HG02571 (cell line): ENCODE measurements around the gene CTNND2.

Experiments used
- ATAC-seq: cut with Tn5 transposase; IDR thresholded peaks from one replicate; pipeline ENCODE4 v1.9.1; 2021; ENCODE audit warnings: mild to moderate bottlenecking, moderate library complexity; ENCODE audit not compliant: unreplicated experiment

CTNND2 gene

GRCh38 chr5:11289733-11290132, 614.5 kb downstream of the CTNND2 start:
- no peak for ATAC-seq

- no peak for ATAC-seq
Measured at GRCh38 chr5:11289208-11289607, 615.0 kb downstream of the CTNND2 start.

GRCh38 chr5:11281842-11282241, 622.4 kb downstream of the CTNND2 start:
- no peak for ATAC-seq

GRCh38 chr5:11277323-11277722, 626.9 kb downstream of the CTNND2 start:
- ATAC-seq = no peak

GRCh38 chr5:11273180-11273903, 630.9 kb downstream of the CTNND2 start:
- no peak for ATAC-seq

- ATAC-seq = no peak
Measured at GRCh38 chr5:11269515-11269914, 634.7 kb downstream of the CTNND2 start.

- ATAC-seq = no peak
Measured at GRCh38 chr5:11268891-11269290, 635.4 kb downstream of the CTNND2 start.

- ATAC-seq = no peak
Measured at GRCh38 chr5:11266331-11266730, 637.9 kb downstream of the CTNND2 start.

GRCh38 chr5:11261241-11261640, 643.0 kb downstream of the CTNND2 start:
- ATAC-seq = no peak

GRCh38 chr5:11258001-11258400, 646.2 kb downstream of the CTNND2 start:
- no peak for ATAC-seq

GRCh38 chr5:11252523-11252922, 651.7 kb downstream of the CTNND2 start:
- no peak for ATAC-seq

- no peak for ATAC-seq
Measured at GRCh38 chr5:11252075-11252474, 652.2 kb downstream of the CTNND2 start.

- ATAC-seq = no peak
Measured at GRCh38 chr5:11251247-11251646, 653.0 kb downstream of the CTNND2 start.

- ATAC-seq = no peak
Measured at GRCh38 chr5:11248966-11249365, 655.3 kb downstream of the CTNND2 start.

GRCh38 chr5:11247224-11247623, 657.0 kb downstream of the CTNND2 start:
- no peak for ATAC-seq

GRCh38 chr5:11240293-11241190, 663.7 kb downstream of the CTNND2 start:
- no peak for ATAC-seq

- ATAC-seq = no peak
Measured at GRCh38 chr5:11239261-11240015, 664.8 kb downstream of the CTNND2 start.

GRCh38 chr5:11234501-11234911, 669.7 kb downstream of the CTNND2 start:
- ATAC-seq = no peak

GRCh38 chr5:11230890-11231289, 673.4 kb downstream of the CTNND2 start:
- no peak for ATAC-seq

GRCh38 chr5:11227064-11227463, 677.2 kb downstream of the CTNND2 start:
- no peak for ATAC-seq

GRCh38 chr5:11224436-11225187, 679.6 kb downstream of the CTNND2 start:
- no peak for ATAC-seq
